Pons (tissue), 1 donor: ENCODE measurements around the gene OMP.
"Not testable (repeated sequence)": the region's sequence is repeated elsewhere in the genome, so short reads cannot be mapped to it uniquely, and the experiment has no call there.

ENCODE experiments used
- DNase-seq: peaks from one replicate; pipeline ENCODE4 v3.0.0-alpha.2; 2016; ENCODE audit warnings: low spot score

OMP gene, protein sequence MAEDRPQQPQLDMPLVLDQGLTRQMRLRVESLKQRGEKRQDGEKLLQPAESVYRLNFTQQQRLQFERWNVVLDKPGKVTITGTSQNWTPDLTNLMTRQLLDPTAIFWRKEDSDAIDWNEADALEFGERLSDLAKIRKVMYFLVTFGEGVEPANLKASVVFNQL

DNA sequence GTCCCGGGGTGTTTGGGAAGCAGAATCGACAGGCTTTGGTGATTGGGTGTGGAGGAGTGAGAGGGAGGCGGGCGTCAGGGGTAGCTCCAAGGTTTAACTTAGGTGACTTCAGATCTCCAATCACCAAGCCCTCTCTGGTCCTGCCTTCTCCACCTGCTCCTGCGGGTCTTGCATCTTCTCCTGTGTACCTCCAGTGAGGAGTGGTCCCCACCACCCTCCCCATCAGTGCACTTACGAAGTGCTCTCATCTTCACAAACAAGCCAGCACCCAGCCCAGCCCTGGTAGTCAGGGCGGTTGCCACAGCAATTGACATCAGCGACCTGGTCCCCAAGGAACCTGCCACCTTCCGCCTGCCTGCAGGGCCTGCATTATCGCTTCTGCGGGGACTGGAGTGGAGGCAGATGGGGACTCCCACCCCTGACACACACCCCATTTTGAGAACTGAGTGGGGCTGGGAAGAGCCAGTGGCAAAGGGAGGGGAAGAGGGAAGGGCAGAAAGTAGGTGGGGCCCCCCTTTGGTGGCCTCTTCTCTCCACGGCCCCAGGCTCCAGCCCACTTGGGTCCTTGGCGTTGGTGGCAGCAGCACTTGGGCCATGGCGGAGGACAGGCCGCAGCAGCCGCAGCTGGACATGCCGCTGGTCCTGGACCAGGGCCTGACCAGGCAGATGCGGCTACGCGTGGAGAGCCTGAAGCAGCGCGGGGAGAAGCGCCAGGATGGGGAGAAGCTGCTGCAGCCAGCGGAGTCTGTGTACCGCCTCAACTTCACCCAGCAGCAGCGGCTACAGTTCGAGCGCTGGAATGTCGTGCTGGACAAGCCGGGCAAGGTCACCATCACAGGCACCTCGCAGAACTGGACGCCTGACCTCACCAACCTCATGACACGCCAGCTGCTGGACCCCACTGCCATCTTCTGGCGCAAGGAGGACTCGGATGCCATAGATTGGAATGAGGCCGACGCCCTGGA lies at the start of gene OMP:
TSS of gene OMP (plus strand) at position 595 of the 965 bp plus-strand sequence. CDS start at position 595, 0 bp downstream.
- no peak for DNase-seq

GRCh38 chr11:77053217-77054015 lies 49.2 kb upstream of the OMP start:
- DNase-seq: no peak

- no peak for DNase-seq
Measured at GRCh38 chr11:77054084-77054483, 48.6 kb upstream of the OMP start.

- DNase-seq: no peak
Measured at GRCh38 chr11:77055101-77055561, 47.5 kb upstream of the OMP start.

DNA sequence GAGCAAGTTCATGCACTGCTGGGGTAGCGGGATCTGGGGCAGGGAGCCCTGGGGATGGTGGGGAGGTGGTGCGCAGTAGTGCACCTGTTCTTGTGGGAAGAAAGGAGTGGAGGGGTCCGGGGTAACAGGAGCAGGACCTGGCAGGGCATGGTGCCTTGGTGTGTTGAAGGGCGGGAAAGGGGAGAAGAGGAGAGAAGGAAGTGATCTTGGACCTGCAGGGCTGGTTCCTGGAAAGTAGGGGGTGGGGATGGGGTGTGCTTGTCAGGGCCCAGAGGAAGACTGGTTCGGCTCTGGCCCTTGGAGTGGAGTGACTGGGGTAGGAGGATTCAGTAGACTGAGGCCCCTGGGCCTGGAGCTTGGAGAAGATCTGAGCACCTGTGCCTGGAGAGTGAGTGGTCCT lies 46.7 kb upstream of the OMP start:
- DNase-seq: no peak

GRCh38 chr11:77056814-77057402 lies 45.7 kb upstream of the OMP start:
- DNase-seq: no peak

DNA sequence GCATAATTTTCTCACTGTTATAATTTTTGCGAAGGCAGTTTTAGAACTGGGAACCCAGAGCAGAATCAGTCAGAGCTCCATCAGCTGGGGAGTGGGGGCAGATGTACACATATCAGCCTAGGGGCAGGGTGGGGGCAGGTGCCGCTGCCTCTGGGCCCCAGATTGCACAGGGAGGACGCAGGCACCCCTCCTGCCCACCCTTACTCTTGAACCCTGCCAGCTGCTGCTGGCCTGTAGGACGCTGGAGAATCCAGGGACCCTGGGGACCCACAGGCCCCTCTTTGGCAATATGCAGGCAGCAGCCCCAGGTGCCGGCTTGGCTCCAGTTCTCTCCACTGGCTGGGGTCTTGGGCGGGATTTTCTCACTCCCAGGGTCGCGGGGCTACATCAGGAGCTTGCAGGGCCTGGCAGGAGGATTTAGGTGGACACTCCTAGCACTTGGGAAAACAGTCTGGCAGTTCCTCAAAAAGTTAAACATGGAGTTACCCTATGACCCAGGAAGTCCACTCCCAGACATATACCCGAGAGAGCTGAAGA lies 44.6 kb upstream of the OMP start:
- DNase-seq: no peak

GRCh38 chr11:77058900-77059299 lies 43.7 kb upstream of the OMP start:
- no peak for DNase-seq

DNA sequence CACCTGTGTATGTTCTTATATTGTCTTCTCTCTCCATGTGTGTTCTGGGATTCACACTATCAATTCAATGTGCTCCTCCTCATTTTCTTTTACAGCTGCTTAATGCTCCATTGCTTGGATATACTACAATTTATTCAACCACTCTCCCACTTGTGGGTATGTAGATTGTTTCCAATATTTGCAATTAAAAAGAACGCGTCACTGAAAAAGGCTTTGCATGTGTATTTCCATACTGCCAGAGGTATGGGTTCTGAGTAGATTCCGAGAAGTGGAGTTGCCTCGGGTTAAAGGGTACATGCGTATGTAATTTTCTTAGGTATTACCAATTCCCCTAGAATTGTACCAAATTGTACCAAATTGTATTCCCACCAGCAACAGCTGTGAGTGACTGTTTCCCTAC lies 42.8 kb upstream of the OMP start:
- DNase-seq: no peak

GRCh38 chr11:77060234-77060633 lies 42.4 kb upstream of the OMP start:
- DNase-seq: no peak

- not testable (repeated sequence) for DNase-seq
Measured at GRCh38 chr11:77061258-77061657, 41.4 kb upstream of the OMP start.

DNA sequence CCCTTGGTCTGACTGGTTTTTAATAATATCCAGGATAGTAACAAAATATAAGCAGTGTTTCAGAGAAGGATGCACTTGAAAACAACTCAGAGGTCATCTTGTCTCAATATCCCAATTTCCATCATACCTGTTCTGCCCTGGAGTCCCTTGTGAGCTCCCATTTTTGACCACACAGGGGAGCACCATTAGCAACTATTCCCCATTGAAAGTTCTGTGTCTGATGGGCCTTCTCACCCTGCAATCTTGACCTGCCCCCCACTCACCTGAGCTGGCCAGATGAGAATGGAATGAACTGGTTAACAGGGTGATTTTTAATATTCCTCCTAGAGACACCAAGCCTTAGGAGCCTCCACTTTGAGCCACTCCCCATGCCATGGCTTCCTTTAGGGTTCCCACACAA lies 39.7 kb upstream of the OMP start:
- DNase-seq: no peak

DNA sequence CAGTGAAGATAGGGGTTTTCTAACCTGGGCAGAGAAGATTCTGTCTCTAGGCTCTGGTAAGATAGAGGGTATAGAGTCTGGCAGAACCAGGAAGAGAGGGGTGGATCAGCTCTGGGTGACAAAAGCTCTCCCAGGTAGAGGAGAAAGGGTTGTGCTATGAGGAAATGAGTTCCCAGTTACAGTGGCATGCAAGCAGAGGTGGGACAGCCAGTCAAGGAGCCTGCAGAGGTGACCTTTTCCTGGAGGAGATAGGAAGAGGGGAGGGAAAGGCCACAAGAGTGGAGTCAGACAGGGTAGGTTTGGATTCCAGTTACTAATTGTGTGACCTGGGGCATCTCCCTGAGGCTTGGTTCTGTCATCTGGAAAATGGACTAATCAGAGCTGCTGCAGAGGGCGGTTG lies 39.2 kb upstream of the OMP start:
- DNase-seq: no peak

DNA sequence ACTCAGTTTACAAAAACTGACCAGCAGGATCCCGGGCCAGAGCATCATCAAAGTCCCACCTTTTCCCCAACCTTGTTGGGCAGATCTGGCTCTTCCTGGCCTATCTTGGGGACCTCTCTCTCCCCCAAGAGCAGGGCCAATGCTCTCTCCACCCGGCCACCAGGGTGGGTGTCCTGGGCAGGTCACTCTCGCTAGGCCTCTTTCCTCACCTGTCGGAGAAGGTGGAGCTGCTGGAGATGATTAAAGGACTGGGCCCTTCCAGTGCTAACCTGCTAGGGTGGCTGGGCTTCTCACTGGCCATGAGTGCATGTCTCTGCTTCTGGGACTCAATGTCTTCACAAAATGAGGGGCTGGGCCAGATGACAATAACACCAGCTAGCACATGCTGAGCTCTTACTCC lies 38.8 kb upstream of the OMP start:
- DNase-seq: no peak

DNA sequence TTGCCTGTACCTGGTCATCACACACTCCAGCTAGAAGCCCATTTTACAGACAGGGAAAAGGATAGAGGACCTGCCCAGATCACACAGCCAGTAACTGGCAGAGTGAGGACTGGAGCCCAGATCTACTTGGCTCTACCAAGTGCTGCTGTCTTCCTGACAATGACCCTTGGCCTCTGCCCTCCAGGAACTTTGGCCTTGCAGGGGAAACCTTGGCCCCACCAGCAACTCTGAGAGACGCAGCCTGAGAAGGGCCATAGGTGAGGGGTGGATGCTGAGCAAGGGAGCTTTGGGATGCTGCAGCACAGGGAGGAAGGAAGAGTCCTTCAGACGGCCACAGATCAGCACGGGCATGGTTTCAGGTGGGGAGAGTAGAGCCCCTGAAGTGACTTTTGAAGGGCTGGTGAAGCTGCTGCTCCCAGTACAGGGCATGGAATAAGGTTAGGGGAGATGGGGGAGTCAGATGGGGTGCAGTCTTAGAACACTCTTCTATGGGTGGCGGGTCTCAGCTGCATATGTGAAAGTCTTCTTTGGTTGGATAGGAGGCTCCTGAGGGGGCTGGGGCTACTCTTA lies 37.9 kb upstream of the OMP start:
- no peak for DNase-seq

DNA sequence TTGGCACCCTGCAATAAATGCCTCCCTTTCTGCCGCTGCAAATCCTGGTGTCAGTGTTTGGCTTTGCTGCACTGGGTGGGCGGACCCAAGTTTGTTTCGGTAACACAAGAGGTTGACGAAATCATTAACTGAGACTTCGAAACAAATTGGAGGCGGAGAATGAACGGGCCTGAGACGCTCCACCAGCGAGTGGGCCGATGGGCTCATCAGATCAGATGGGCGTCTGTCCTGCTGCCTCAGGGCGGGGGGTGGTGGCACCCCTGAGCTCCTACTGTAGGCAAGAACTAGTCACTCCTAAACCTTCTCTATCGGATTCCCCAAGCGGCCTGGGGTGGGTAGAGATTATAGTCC lies 36.8 kb upstream of the OMP start:
- DNase-seq: no peak

- DNase-seq: peak; percentile 89
Measured at GRCh38 chr11:77066229-77067042, 36.2 kb upstream of the OMP start, which contains the start of gene CAPN5. Gene CAPN5 (plus strand): TSS chr11:77066971. CDS start chr11:77084887, 17,916 bp downstream.

GRCh38 chr11:77067861-77068443 lies 34.7 kb upstream of the OMP start:
- no peak for DNase-seq

DNA sequence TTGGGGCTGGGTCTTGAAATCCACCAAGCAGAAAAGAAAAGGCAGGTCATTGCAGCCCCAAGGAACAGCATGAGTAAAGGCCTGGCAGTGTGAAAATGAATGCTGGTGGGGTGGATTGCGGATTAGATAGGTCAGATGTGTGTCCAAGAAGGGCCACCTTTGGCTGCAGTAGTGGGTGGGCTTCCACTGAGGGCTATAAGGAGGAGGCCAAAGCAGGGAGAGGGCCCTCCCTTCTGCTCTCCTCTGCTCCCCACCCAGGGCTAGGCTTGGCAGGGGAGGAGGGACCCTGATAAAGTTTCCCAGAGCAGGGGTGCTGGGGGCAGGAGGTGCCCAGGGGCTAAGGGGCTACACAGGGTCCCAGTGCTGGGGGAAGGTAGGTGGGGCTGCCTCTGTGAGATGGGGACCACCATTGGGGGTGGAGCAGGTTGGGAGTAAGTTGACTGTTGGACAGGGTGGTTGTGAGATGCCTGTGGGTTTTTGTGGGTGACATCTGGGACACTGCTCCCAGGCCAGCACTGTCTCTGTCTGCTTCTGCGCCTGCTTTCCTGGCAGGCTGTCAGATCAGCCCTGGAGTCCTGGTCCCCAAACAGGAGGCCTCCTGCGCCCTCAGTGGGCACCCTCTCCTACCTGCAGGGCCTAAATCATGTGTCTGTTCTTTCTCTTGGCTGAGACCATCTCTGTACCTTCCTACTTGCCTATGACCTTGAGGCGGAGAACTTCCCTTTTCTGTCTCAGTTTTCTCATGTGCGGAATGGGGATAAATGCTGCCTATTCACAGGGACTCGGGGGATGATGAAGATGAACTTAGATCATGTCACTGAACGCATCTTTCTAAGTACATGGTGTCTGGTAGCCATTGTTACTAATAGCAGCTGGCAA lies 33.9 kb upstream of the OMP start:
- no peak for DNase-seq
